Activated naive CD4-positive, alpha-beta T cell treated with Interleukin-2 at 50 U/mL for 16 hours (primary cell): ENCODE data around the gene POLA2.

ENCODE experiments used
- DNase-seq: peaks from one replicate; pipeline ENCODE4 v3.0.0-alpha.2; 2020

POLA2 gene

DNA sequence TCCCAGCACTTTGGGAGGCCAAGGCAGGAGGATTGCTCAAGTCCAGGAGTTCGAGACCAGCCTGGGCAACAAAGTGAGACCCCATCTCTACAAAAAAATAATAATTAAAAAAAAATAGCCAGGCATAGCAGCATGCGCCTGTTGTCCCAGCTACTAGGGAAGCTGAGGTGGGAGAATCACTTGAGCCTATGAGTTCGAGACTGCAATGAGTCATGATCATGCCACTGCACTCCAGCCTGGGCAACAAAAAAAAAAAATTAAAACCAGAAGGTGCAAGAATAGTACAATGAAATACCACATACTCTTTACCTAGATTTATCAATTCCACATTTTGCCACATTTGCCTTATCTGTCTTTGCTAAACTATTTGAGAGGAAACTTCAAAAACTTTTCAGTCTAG lies 80.1 kb downstream of the POLA2 start:
- DNase-seq: no peak
